ENCODE measurements around the gene EXOSC10. TPM values are rescaled to one million over a fixed set of nuclear protein-coding genes. Genes with fewer than 3 reads are reported as not detected.

EXOSC10 gene
- total RNA-seq, 1 donor from 2014 or later, result 108 TPM

DNA sequence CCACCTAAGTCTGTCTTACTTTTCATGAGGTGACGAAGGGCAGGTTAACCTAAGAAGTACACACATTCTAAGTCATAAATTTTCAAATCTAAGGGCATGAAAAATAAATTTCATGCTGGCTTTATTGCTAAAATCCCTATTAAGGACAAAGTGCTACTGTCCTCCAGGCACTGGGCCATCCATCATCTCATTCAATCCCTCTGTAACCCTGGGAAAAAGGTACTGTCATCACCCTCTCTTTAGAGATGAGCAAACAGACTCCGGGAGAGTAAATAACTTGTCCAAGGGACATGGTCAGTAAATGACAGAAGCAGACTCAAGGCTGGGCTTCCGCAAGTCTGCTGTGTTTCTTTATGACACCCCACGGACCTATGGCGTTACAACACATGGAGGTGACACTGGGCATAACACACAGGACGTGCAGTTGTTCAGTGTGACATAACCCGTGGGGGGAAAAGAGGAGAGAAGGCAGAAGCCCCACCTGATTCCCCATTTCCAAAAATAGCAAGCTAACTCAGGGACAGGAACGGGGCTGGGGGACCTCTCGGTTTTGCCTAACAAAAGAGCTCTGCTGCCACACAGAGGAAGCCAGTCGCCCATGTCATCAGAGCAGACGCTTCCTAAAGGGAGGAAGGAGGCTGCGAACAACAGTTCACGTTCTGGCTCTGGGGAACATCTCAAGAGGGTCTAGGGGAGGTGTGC is 27.3 kb downstream of the EXOSC10 start:
- DNase-seq (no peak), ATAC-seq (ENCODE audit: low read depth) (peak; percentile 40)
- Mint-ChIP-seq H3K9me3 (no peaks in the 10 kb centered on the region), H3K4me1 (peaks cover 5% of the 10 kb centered on the region), H3K27ac (peak overlapping the region; percentile 30), H3K27me3 (no peaks in the 10 kb centered on the region), H3K36me3 (ENCODE audit: low read depth) (peaks cover 81% of the 10 kb centered on the region), H3K4me3 (no peak overlapping the region)
- no peak for TF ChIP-seq CTCF (IDR thresholded peaks at IDR 0.05)
- ChIA-PET CTCF (interaction anchor here (3.9 kb wide), 1 partner anchor 35 kb away, joined by 24 read pairs; no protein-coding TSS in a partner anchor), POLR2A (no interaction called here)
- intact Hi-C loops (cut with micrococcal nuclease), result loop anchor here (2.0 kb wide), 1 partner anchor 36 kb away; no protein-coding TSS in a partner anchor

GRCh38 chr1:11071463-11072215 is 28.0 kb downstream of the EXOSC10 start:
- Mint-ChIP-seq H3K27me3 (no peaks in the 10 kb centered on the region), H3K36me3 (ENCODE audit: low read depth) (peaks cover 82% of the 10 kb centered on the region), H3K4me3 (no peak overlapping the region), H3K4me1 (peaks cover 5% of the 10 kb centered on the region), H3K9me3 (no peaks in the 10 kb centered on the region), H3K27ac (no peak overlapping the region)
- ATAC-seq (ENCODE audit: low read depth) (no peak), DNase-seq (no peak)
- ChIA-PET CTCF (interaction anchor here (3.9 kb wide), 1 partner anchor 34 kb away, joined by 24 read pairs; no protein-coding TSS in a partner anchor), POLR2A (no interaction called here)
- no peak for TF ChIP-seq CTCF (IDR thresholded peaks at IDR 0.05)
- intact Hi-C loops (cut with micrococcal nuclease), result loop anchor here (2.0 kb wide), 1 partner anchor 35 kb away; no protein-coding TSS in a partner anchor

DNA sequence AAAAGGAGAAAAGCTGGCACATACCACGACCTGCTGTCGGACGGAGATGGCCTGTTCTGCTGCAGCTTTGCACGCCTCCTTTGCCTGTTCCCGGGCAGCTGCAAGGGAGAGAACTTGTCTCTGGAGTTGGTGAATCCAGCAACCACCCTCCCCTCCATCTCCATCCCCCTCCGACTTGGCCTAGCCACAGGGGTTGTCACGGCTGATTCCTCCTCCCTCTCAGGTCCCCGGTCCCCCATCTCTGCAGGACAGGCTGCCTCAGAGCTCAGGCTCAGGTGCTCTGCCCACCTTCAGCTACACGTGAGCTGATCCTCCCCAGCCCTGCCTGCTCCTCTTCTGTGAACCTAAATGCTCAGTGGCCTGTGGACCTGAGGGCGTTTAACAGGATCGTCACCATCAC is 28.8 kb downstream of the EXOSC10 start:
- intact Hi-C loops (cut with micrococcal nuclease), result no loop called here
- no peak overlapping the region for H3K27ac Mint-ChIP-seq
- no peak for DNase-seq
- ATAC-seq (ENCODE audit: low read depth), result no peak
- no peaks in the 10 kb centered on the region for H3K27me3 Mint-ChIP-seq
- no peaks in the 10 kb centered on the region for H3K9me3 Mint-ChIP-seq
- no peak for TF ChIP-seq CTCF (IDR thresholded peaks at IDR 0.05)
- H3K4me1 Mint-ChIP-seq, result peaks cover 5% of the 10 kb centered on the region
- POLR2A ChIA-PET, result interaction anchor here (0.7 kb wide), 2 partner anchors 33 to 158 kb away, joined by 3 to 6 read pairs; no protein-coding TSS in a partner anchor
- peaks cover 81% of the 10 kb centered on the region for H3K36me3 Mint-ChIP-seq (ENCODE audit: low read depth)
- CTCF ChIA-PET, result interaction anchor here (3.9 kb wide), 1 partner anchor 33 kb away, joined by 24 read pairs; no protein-coding TSS in a partner anchor
- H3K4me3 Mint-ChIP-seq, result no peak overlapping the region

GRCh38 chr1:11068600-11069473 is 30.8 kb downstream of the EXOSC10 start:
- intact Hi-C loops (cut with micrococcal nuclease), result no loop called here
- H3K9me3 Mint-ChIP-seq, result no peaks in the 10 kb centered on the region
- ATAC-seq (ENCODE audit: low read depth) (no peak), DNase-seq (no peak)
- H3K4me1 Mint-ChIP-seq, result peaks cover 5% of the 10 kb centered on the region
- no peak overlapping the region for H3K27ac Mint-ChIP-seq
- peaks cover 80% of the 10 kb centered on the region for H3K36me3 Mint-ChIP-seq (ENCODE audit: low read depth)
- ChIA-PET POLR2A (no interaction called here), CTCF (no interaction called here)
- H3K27me3 Mint-ChIP-seq, result no peaks in the 10 kb centered on the region
- no peak overlapping the region for H3K4me3 Mint-ChIP-seq
- TF ChIP-seq CTCF (IDR thresholded peaks at IDR 0.05), result no peak
